ENCODE data around the gene KLRF2. TPM values are rescaled to one million over a fixed set of nuclear protein-coding genes. Genes with fewer than 3 reads are reported as not detected.
A peak's percentile ranks its signal among the peaks of the same experiment; 100 is the strongest.

Gene KLRF2
- polyA plus RNA-seq, 2 of the 4 experiments (the other 2 are of a cell fraction) = not detected

DNA sequence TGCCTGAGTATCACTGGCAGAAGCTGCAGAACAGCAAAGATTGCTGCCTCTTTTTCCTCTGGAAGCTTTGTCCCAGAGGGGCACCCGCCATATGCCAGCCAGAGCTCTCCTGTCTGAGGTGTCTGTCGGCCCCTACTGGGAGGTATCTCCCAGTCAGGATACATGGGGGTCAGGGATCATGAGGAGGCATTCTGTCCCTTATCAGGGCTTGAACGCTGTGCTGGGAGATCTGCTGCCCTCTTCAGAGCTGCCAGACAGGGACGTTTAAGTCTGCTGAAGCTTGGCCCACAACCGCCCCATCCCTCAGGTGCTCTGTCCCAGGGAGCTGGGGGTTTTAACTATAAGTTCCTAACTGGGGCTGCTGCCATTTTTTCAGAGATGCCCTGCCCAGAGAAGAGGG, 32.4 kb upstream of the KLRF2 start:
- ChIA-PET CTCF (interaction anchor here (1.1 kb wide), 2 partner anchors 16 to 100 kb away, joined by 3 read pairs; no protein-coding TSS in a partner anchor), POLR2A (no interaction called here)
- H3K27ac ChIP-seq = no peak overlapping the region
- FAIRE-seq = no peak
- no peak overlapping the region for H3K4me2 ChIP-seq
- no peak for DNase-seq (ENCODE audit: low read depth in 1 of 2, low spot score in 1 of 2)
- H3K4me3 ChIP-seq = no peak overlapping the region
- no peaks in the 10 kb centered on the region for H3K9me3 ChIP-seq
- no peaks in the 10 kb centered on the region for H3K4me1 ChIP-seq
- TF ChIP-seq, protein P1, sequence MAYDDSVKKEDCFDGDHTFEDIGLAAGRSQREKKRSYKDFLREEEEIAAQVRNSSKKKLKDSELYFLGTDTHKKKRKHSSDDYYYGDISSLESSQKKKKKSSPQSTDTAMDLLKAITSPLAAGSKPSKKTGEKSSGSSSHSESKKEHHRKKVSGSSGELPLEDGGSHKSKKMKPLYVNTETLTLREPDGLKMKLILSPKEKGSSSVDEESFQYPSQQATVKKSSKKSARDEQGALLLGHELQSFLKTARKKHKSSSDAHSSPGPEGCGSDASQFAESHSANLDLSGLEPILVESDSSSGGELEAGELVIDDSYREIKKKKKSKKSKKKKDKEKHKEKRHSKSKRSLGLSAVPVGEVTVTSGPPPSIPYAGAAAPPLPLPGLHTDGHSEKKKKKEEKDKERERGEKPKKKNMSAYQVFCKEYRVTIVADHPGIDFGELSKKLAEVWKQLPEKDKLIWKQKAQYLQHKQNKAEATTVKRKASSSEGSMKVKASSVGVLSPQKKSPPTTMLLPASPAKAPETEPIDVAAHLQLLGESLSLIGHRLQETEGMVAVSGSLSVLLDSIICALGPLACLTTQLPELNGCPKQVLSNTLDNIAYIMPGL (CRISPR knock-in tag; IDR thresholded peaks at IDR 0.05; ENCODE audit: borderline replicate concordance) = no peak
- TF ChIP-seq, protein P2, sequence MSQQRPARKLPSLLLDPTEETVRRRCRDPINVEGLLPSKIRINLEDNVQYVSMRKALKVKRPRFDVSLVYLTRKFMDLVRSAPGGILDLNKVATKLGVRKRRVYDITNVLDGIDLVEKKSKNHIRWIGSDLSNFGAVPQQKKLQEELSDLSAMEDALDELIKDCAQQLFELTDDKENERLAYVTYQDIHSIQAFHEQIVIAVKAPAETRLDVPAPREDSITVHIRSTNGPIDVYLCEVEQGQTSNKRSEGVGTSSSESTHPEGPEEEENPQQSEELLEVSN (IDR thresholded peaks at IDR 0.05; ENCODE audit: borderline replicate concordance, low read depth) = no peak
- TF ChIP-seq NFE2L2 (conservative IDR thresholded peaks at IDR 0.05; ENCODE audit: low read length) (no peak), CHD4 (IDR thresholded peaks at IDR 0.05; ENCODE audit: borderline replicate concordance) (no peak), EHF (CRISPR knock-in tag; IDR thresholded peaks at IDR 0.05) (no peak), MAFK (IDR thresholded peaks at IDR 0.05; ENCODE audit: partially characterized antibody) (no peak), KDM5A (IDR thresholded peaks at IDR 0.05) (no peak), JUN (IDR thresholded peaks at IDR 0.05) (no peak)
- TF ChIP-seq, protein P3, sequence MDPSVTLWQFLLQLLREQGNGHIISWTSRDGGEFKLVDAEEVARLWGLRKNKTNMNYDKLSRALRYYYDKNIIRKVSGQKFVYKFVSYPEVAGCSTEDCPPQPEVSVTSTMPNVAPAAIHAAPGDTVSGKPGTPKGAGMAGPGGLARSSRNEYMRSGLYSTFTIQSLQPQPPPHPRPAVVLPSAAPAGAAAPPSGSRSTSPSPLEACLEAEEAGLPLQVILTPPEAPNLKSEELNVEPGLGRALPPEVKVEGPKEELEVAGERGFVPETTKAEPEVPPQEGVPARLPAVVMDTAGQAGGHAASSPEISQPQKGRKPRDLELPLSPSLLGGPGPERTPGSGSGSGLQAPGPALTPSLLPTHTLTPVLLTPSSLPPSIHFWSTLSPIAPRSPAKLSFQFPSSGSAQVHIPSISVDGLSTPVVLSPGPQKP (IDR thresholded peaks at IDR 0.05; ENCODE audit: low read depth, low read length) = no peak
- WGBS (ENCODE audit: missing lambda C conversion rate) = 38% methylated on average over 5 of the region's 5 CpGs
- no peak for ATAC-seq

DNA sequence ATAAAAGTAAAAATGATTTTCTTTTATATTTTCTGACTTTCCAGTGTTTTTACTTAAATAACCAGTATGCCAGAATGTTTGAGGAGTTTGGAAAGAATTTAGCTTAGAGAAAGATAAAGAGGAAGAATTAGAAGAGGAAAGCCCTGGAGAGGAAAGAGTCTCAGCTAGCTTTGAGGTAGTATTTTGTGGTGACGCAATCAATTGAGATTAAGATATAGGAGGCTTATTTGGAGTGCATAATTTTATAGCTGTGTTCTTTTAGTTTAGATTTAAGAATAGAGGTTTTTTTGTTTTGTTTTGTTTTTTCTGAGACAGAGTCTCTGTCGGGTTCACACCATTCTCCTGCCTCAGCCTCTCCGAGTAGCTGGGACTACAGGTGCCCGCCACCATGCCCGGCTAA, 30.2 kb upstream of the KLRF2 start:
- POLR2A ChIA-PET = no interaction called here
- no peaks in the 10 kb centered on the region for H3K4me1 ChIP-seq
- no peaks in the 10 kb centered on the region for H3K9me3 ChIP-seq
- CTCF ChIA-PET = no interaction called here
- H3K4me3 ChIP-seq = no peak overlapping the region
- H3K4me2 ChIP-seq = no peak overlapping the region
- DNase-seq (ENCODE audit: low read depth in 1 of 2, low spot score in 1 of 2) (no peak), ATAC-seq (no peak), FAIRE-seq (no peak)
- 80% methylated on average over 5 of the region's 5 CpGs for WGBS (ENCODE audit: missing lambda C conversion rate)
- TF ChIP-seq EHMT2 (IDR thresholded peaks at IDR 0.05; ENCODE audit: low read depth) = no peak
- no peak for TF ChIP-seq NR3C1 (IDR thresholded peaks at IDR 0.05)
- no peak for TF ChIP-seq FOSB (CRISPR knock-in tag; IDR thresholded peaks at IDR 0.05)
- TF ChIP-seq, protein P4, sequence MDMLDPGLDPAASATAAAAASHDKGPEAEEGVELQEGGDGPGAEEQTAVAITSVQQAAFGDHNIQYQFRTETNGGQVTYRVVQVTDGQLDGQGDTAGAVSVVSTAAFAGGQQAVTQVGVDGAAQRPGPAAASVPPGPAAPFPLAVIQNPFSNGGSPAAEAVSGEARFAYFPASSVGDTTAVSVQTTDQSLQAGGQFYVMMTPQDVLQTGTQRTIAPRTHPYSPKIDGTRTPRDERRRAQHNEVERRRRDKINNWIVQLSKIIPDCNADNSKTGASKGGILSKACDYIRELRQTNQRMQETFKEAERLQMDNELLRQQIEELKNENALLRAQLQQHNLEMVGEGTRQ (IDR thresholded peaks at IDR 0.05) = no peak
- 0 out of 4 replicates have a peak, but pooled peaks of 1 of the 2 experiments have one; percentile 11 for TF ChIP-seq CEBPB (IDR thresholded peaks at IDR 0.05)
- TF ChIP-seq, protein P5, sequence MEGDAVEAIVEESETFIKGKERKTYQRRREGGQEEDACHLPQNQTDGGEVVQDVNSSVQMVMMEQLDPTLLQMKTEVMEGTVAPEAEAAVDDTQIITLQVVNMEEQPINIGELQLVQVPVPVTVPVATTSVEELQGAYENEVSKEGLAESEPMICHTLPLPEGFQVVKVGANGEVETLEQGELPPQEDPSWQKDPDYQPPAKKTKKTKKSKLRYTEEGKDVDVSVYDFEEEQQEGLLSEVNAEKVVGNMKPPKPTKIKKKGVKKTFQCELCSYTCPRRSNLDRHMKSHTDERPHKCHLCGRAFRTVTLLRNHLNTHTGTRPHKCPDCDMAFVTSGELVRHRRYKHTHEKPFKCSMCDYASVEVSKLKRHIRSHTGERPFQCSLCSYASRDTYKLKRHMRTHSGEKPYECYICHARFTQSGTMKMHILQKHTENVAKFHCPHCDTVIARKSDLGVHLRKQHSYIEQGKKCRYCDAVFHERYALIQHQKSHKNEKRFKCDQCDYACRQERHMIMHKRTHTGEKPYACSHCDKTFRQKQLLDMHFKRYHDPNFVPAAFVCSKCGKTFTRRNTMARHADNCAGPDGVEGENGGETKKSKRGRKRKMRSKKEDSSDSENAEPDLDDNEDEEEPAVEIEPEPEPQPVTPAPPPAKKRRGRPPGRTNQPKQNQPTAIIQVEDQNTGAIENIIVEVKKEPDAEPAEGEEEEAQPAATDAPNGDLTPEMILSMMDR (IDR thresholded peaks at IDR 0.05) = no peak
- no peak overlapping the region for H3K27ac ChIP-seq

DNA sequence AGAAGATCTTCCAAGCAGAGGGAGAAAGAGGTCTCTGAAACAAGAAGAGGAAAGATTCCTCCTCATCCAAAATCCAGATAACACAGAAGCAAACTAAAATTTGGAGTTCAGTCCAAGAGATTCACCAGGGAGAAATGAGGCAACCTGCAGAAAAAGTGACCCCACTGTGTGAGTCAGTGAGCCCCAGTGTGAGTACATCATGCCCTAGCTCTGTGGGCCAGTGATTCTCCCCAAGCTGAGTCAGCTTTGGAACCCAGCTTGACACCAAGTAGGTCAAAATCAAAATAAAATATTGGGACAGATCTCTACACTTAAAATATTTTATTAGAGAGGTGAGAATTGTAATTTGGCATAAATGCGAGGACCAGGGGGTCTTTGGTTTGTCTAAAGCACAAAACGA, 29.4 kb upstream of the KLRF2 start:
- ChIA-PET POLR2A (no interaction called here), CTCF (interaction anchor here (0.6 kb wide), 2 partner anchors 301 to 305 kb away, joined by 3 to 4 read pairs; no protein-coding TSS in a partner anchor)
- no peak for DNase-seq (ENCODE audit: low read depth in 1 of 2, low spot score in 1 of 2)
- no peak for FAIRE-seq
- H3K4me1 ChIP-seq = no peaks in the 10 kb centered on the region
- no peak overlapping the region for H3K4me3 ChIP-seq
- no peak overlapping the region for H3K27ac ChIP-seq
- H3K9me3 ChIP-seq = no peaks in the 10 kb centered on the region
- no peak for ATAC-seq
- no peak overlapping the region for H3K4me2 ChIP-seq
- 19% methylated on average over 2 of the region's 2 CpGs for WGBS (ENCODE audit: missing lambda C conversion rate)
- TF ChIP-seq HDAC2 (IDR thresholded peaks at IDR 0.05) = no peak
- TF ChIP-seq ZFP36 (IDR thresholded peaks at IDR 0.05; ENCODE audit: borderline replicate concordance, partially characterized antibody) = no peak
- TF ChIP-seq EP300 (IDR thresholded peaks at IDR 0.05) = no peak
- TF ChIP-seq MYC (IDR thresholded peaks at IDR 0.05; ENCODE audit: borderline replicate concordance, low read length) = no peak
- TF ChIP-seq POLR2A (IDR thresholded peaks at IDR 0.05; ENCODE audit: low read length) = no peak
- no peak for TF ChIP-seq ZSCAN20 (CRISPR knock-in tag; IDR thresholded peaks at IDR 0.05)
- no peak for TF ChIP-seq RARB (CRISPR knock-in tag; IDR thresholded peaks at IDR 0.05)
- no peak for TF ChIP-seq SREBF2 (IDR thresholded peaks at IDR 0.05)
- TF ChIP-seq, protein P1 (CRISPR knock-in tag; IDR thresholded peaks at IDR 0.05; ENCODE audit: borderline replicate concordance) = no peak
- TF ChIP-seq CEBPB (IDR thresholded peaks at IDR 0.05) = no peak
- TF ChIP-seq FOXS1 (CRISPR knock-in tag; IDR thresholded peaks at IDR 0.05) = no peak
- TF ChIP-seq HOXA7 (CRISPR knock-in tag; IDR thresholded peaks at IDR 0.05) = no peak
- no peak for TF ChIP-seq POLR2AphosphoS2 (conservative IDR thresholded peaks at IDR 0.05; ENCODE audit: low read length)
- no peak for TF ChIP-seq KDM5A (IDR thresholded peaks at IDR 0.05)
- TF ChIP-seq, protein P6, sequence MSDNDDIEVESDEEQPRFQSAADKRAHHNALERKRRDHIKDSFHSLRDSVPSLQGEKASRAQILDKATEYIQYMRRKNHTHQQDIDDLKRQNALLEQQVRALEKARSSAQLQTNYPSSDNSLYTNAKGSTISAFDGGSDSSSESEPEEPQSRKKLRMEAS (IDR thresholded peaks at IDR 0.05) = no peak
- TF ChIP-seq CHD4 (IDR thresholded peaks at IDR 0.05; ENCODE audit: borderline replicate concordance) = no peak
- TF ChIP-seq EHF (CRISPR knock-in tag; IDR thresholded peaks at IDR 0.05) = no peak
